H1 (cell line): ENCODE measurements around the gene PRX. TPM values are rescaled to one million over a fixed set of nuclear protein-coding genes. Genes with fewer than 3 reads are reported as not detected.
"Not testable (repeated sequence)": the region's sequence is repeated elsewhere in the genome, so short reads cannot be mapped to it uniquely, and the experiment has no call there.

ENCODE experiments used
- CTCF ChIA-PET: fragments of 300-600 bp; sonication (Branson Sonifier 250); formaldehyde crosslinking; loops from one replicate; lab custom pipeline; 2021; ENCODE audit not compliant: partially characterized antibody; lab: Charles Lee
- POLR2A ChIA-PET: fragments of 300-600 bp; sonication (Branson Sonifier 250); formaldehyde crosslinking; loops from one replicate; lab custom pipeline; 2021; ENCODE audit warnings: inconsistent platforms; ENCODE audit not compliant: partially characterized antibody; lab: Charles Lee
- DNase-seq, 2 experiments: peaks; one replicate each; pipeline versions ENCODE4 v3.0.0 to v3.0.0-alpha.2; 2010 to 2022; ENCODE audit warnings: low spot score in 2 of 2, low read depth in 1 of 2, mixed read lengths in 1 of 2
- FAIRE-seq: peaks from 2 replicates; lab custom pipeline; 2011; peaks lifted over from hg19 to GRCh38; lab: Jason Lieb, UNC
- H2AFZ ChIP-seq: 2 replicates; pipeline ENCODE4 v1.8.1; 2012; ENCODE audit warnings: low read length, inconsistent platforms
- H2AK5ac ChIP-seq: 2 replicates; pipeline ENCODE4 v1.6.1; 2013; ENCODE audit warnings: low read depth, low read length
- H2BK120ac ChIP-seq: replicated peaks from 2 replicates; pipeline ENCODE3; 2013; ENCODE audit warnings: low read depth, low read length, inconsistent platforms
- H2BK12ac ChIP-seq: 2 replicates; pipeline ENCODE4 v1.6.1; 2013; ENCODE audit warnings: low read depth, low read length
- H2BK15ac ChIP-seq: 2 replicates; pipeline ENCODE4 v1.6.1; 2013; ENCODE audit warnings: low read length
- H2BK20ac ChIP-seq: 2 replicates; pipeline ENCODE4 v1.6.1; 2013; ENCODE audit warnings: low read length
- H2BK5ac ChIP-seq: 2 replicates; pipeline ENCODE4 v1.6.1; 2013; ENCODE audit warnings: low read depth, low read length
- H3K14ac ChIP-seq: 2 replicates; pipeline ENCODE4 v1.6.1; 2013; ENCODE audit warnings: inconsistent platforms; ENCODE audit not compliant: insufficient read length
- H3K18ac ChIP-seq: 2 replicates; pipeline ENCODE4 v1.6.1; 2013; ENCODE audit warnings: low read length; ENCODE audit errors: extremely low read depth
- H3K23ac ChIP-seq: 2 replicates; pipeline ENCODE4 v1.6.1; 2013; ENCODE audit warnings: inconsistent platforms; ENCODE audit not compliant: insufficient read length
- H3K23me2 ChIP-seq: 2 replicates; pipeline ENCODE4 v1.6.1; 2013; ENCODE audit warnings: low read depth, low read length
- H3K27ac ChIP-seq: 2 replicates; pipeline ENCODE4 v1.6.1; 2011; ENCODE audit warnings: low read depth, low read length, inconsistent platforms
- H3K27me3 ChIP-seq, 4 experiments: replicated peaks in 1 of 4; 1 replicate in 1 of 4; 2 replicates in 3 of 4; pipeline versions ENCODE4 v1.6.1 to v1.8.1; 2011 to 2013; ENCODE audit warnings: low read length in 3 of 4, mild to moderate bottlenecking in 3 of 4, inconsistent platforms in 2 of 4, mixed read lengths in 2 of 4, moderate library complexity in 1 of 4; ENCODE audit not compliant: control insufficient read depth in 3 of 4, insufficient read depth in 3 of 4; ENCODE audit errors: extremely low read depth in 1 of 4
- H3K36me3 ChIP-seq, 4 experiments: 2 replicates each; pipeline versions ENCODE4 v1.6.1 to v1.8.1; 2011 to 2013; ENCODE audit warnings: mild to moderate bottlenecking in 4 of 4, low read length in 3 of 4, moderate library complexity in 2 of 4, control low read depth in 1 of 4, inconsistent platforms in 1 of 4; ENCODE audit not compliant: insufficient read depth in 4 of 4, control insufficient read depth in 2 of 4
- H3K4ac ChIP-seq: replicated peaks from 2 replicates; pipeline ENCODE3; 2013; ENCODE audit warnings: low read length, low read depth, mixed read lengths, inconsistent platforms; ENCODE audit not compliant: insufficient read length
- H3K4me1 ChIP-seq, 4 experiments: replicated peaks in 1 of 4; 1 replicate in 1 of 4; 2 replicates in 3 of 4; pipeline versions ENCODE4 v1.6.1 to v1.8.1; 2011 to 2013; ENCODE audit warnings: low read length in 3 of 4, inconsistent platforms in 2 of 4, mixed read lengths in 1 of 4; ENCODE audit not compliant: insufficient read depth in 4 of 4, control insufficient read depth in 3 of 4
- H3K4me2 ChIP-seq, 2 experiments: 2 replicates each; pipeline versions ENCODE4 v1.6.1 to v1.8.1; 2011 to 2013; ENCODE audit warnings: low read depth in 2 of 2, low read length in 2 of 2, control low read depth in 1 of 2, inconsistent platforms in 1 of 2, mild to moderate bottlenecking in 1 of 2; ENCODE audit not compliant: insufficient read depth in 1 of 2
- H3K4me3 ChIP-seq, 4 experiments: fragments of 200-600, 300-600 bp in 1 of 4; sonication (generic), shearing (Covaris generic), sonication (Bioruptor Twin) in 1 of 4; 2 replicates each; pipeline versions ENCODE4 v1.5.1 to v1.8.1; 2011 to 2016; ENCODE audit warnings: low read length in 4 of 4, low read depth in 3 of 4, control low read depth in 2 of 4, inconsistent platforms in 2 of 4, mild to moderate bottlenecking in 2 of 4, mixed read lengths in 1 of 4, moderate library complexity in 1 of 4; ENCODE audit not compliant: insufficient read depth in 2 of 4; ENCODE audit errors: extremely low read depth in 1 of 4
- H3K56ac ChIP-seq: replicated peaks from 2 replicates; pipeline ENCODE3; 2013; ENCODE audit warnings: low read depth, mild to moderate bottlenecking, mixed read lengths, low read length, inconsistent platforms; ENCODE audit not compliant: insufficient read length
- H3K79me1 ChIP-seq: 2 replicates; pipeline ENCODE4 v1.6.1; 2013; ENCODE audit warnings: low read depth, low read length, control low read depth
- H3K79me2 ChIP-seq, 2 experiments: 2 replicates each; pipeline versions ENCODE4 v1.6.1 to v1.8.1; 2012 to 2013; ENCODE audit warnings: low read length in 2 of 2, mild to moderate bottlenecking in 2 of 2, inconsistent platforms in 1 of 2; ENCODE audit not compliant: insufficient read depth in 2 of 2, control insufficient read depth in 1 of 2
- H3K9ac ChIP-seq, 4 experiments: replicated peaks in 1 of 4; 1 replicate in 1 of 4; 2 replicates in 3 of 4; pipeline versions ENCODE4 v1.6.1 to v1.8.1; 2011 to 2013; ENCODE audit warnings: low read depth in 3 of 4, low read length in 3 of 4, control low read depth in 2 of 4, mild to moderate bottlenecking in 2 of 4, moderate library complexity in 2 of 4, inconsistent platforms in 1 of 4; ENCODE audit errors: extremely low read depth in 1 of 4
- H3K9me3 ChIP-seq, 2 experiments: 2 replicates each; pipeline versions ENCODE4 v1.6.1 to v1.8.1; 2012 to 2013; ENCODE audit warnings: mild to moderate bottlenecking in 2 of 2, moderate library complexity in 2 of 2, control low read depth in 1 of 2, inconsistent platforms in 1 of 2, low read depth in 1 of 2, low read length in 1 of 2, mixed read lengths in 1 of 2; ENCODE audit not compliant: insufficient read depth in 2 of 2
- H4K20me1 ChIP-seq, 2 experiments: replicated peaks in 1 of 2; 2 replicates each; pipeline versions ENCODE3 to v1.8.1; 2011 to 2013; ENCODE audit warnings: inconsistent platforms in 2 of 2, low read length in 2 of 2, mild to moderate bottlenecking in 1 of 2; ENCODE audit not compliant: insufficient read depth in 2 of 2, control insufficient read depth in 1 of 2
- H4K5ac ChIP-seq: 2 replicates; pipeline ENCODE4 v1.6.1; 2013; ENCODE audit warnings: low read length, low read depth, mixed read lengths, inconsistent platforms; ENCODE audit not compliant: insufficient read length
- H4K8ac ChIP-seq: 2 replicates; pipeline ENCODE4 v1.8.0; 2013; ENCODE audit warnings: mild to moderate bottlenecking, moderate library complexity, low read length, inconsistent platforms; ENCODE audit not compliant: insufficient read depth; ENCODE audit errors: extremely low read depth
- H4K91ac ChIP-seq: replicated peaks from 2 replicates; pipeline ENCODE3; 2013; ENCODE audit warnings: low read length, mixed read lengths, inconsistent platforms; ENCODE audit not compliant: insufficient read length
- TBP ChIP-seq: IDR thresholded peaks from 2 replicates; pipeline ENCODE4 v1.6.1; 2011; ENCODE audit warnings: low read depth, low read length, improper control_type of control experiment
- WGBS, 2 experiments: shearing (Covaris generic) in 1 of 2; methylation state at CpG; one replicate each; pipeline versions ENCODE4 v1.1.6 to v1.1.7; 2013 to 2015; ENCODE audit warnings: low lambda C conversion rate in 2 of 2, mixed read lengths in 2 of 2, inconsistent platforms in 1 of 2, low coverage in 1 of 2, missing lambda C conversion rate in 1 of 2; ENCODE audit not compliant: insufficient replicate concordance in 2 of 2, insufficient coverage in 1 of 2, insufficient read length in 1 of 2; ENCODE audit errors: extremely low coverage in 1 of 2, missing lambda C conversion rate in 1 of 2; 5-methylcytosine and 5-hydroxymethylcytosine counted together
- polyA plus RNA-seq, 7 experiments: library from polyadenylated mRNA; depleted of rRNA in 3 of 7; stranded (reverse) in 5 of 7; unstranded in 2 of 7; fragments of >200 nt in 5 of 7; fragments of 200-250 nt in 2 of 7; gene quantifications; 1 replicate in 5 of 7; 2 replicates in 1 of 7; 4 replicates in 1 of 7; pipeline versions ENCODE4 v1.2.1 to v1.2.3, GENCODE V29; 2011 to 2013; ENCODE audit warnings: missing spikeins in 2 of 7, mixed read lengths in 2 of 7
- total RNA-seq: library from RNA; stranded (reverse); fragmentation: NEBNext Ultra II Directional; extraction: Animal tissue kit (Norgen Biotek cat#: 25700); gene quantifications from 2 replicates; pipeline ENCODE4 v1.2.1, GENCODE V29; 2021

PRX gene
- total and polyA plus RNA-seq, 2 of the 8 experiments (the other 6 are each of a cell fraction or from before 2014, with no cell fraction given): 2.8 to 5.8 TPM

DNA sequence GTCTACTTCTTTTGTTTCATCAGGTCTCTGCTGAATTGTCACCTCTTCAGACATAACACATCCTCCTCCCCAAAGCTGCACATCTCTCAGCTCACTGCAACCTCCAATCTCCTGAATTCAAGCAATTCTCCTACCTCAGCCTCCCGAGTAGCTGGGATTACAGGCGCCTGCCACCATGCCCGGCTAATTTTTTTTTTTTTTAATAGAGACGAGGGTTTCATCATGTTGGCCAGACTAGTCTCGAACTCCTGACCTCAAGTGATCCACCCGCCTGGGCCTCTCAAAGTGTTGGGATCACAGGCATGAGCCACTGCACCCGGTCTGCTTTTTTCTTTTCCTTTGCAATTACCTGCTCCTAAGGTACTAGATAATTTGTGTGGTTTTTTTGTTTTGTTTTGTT is 19.6 kb upstream of the PRX start:
- H4K5ac ChIP-seq: peak overlapping the region; percentile 43
- not testable (repeated sequence) for DNase-seq, H2BK20ac ChIP-seq, H3K14ac ChIP-seq, H3K9ac ChIP-seq, H3K23me2 ChIP-seq, FAIRE-seq, H3K79me1 ChIP-seq, H2AFZ ChIP-seq, H4K8ac ChIP-seq, H3K23ac ChIP-seq, H3K56ac ChIP-seq, H3K18ac ChIP-seq, H4K91ac ChIP-seq, H3K36me3 ChIP-seq, H2BK12ac ChIP-seq, H2BK15ac ChIP-seq, H3K4me1 ChIP-seq, H3K27ac ChIP-seq, H3K4ac ChIP-seq, H3K79me2 ChIP-seq, H4K20me1 ChIP-seq, H3K27me3 ChIP-seq, H2AK5ac ChIP-seq, H3K9me3 ChIP-seq, H2BK120ac ChIP-seq
- peak overlapping the region; percentile 29; the same call in 1 of the 2 replicates for H2BK5ac ChIP-seq
- CTCF ChIA-PET: interaction anchor here (0.6 to 3.9 kb wide), 8 partner anchors 9 to 126 kb away, joined by 3 to 21 read pairs (median 4); no protein-coding TSS in a partner anchor
- H3K4me2 ChIP-seq: peak overlapping the region; percentile 63 to 68; a peak in 3 of 4 replicates
- H3K4me3 ChIP-seq: peak overlapping the region in 1 of 4 experiments; percentile 55; a peak in 2 of 8 replicates
- WGBS, 2 experiments: 77% methylated on average over 7 of the region's 7 CpGs; no CpG with 5 or more reads in 1 of the 2 experiments
- POLR2A ChIA-PET: interaction anchor here (0.5 to 2.7 kb wide), 10 partner anchors 10 to 167 kb away, joined by 3 to 40 read pairs (median 6); partner anchors contain the start of genes BLVRB, PRX and SERTAD3
- TF ChIP-seq TBP: 0 out of 2 replicates have a peak, but pooled peaks have one; percentile 39
